ENCODE data around the gene CASP9.
"Not testable (repeated sequence)": the region's sequence is repeated elsewhere in the genome, so short reads cannot be mapped to it uniquely, and the experiment has no call there.

The CASP9 gene

GRCh38 chr1:15493869-15494390, 30.1 kb downstream of the CASP9 start:
- DNase-seq: no peak

- no peak for DNase-seq
Measured at GRCh38 chr1:15492596-15492995, 31.4 kb downstream of the CASP9 start.

- not testable (repeated sequence) for DNase-seq
Measured at GRCh38 chr1:15491010-15491409, 33.0 kb downstream of the CASP9 start.

- peak; percentile 27 to 56 for DNase-seq
Measured at GRCh38 chr1:15489052-15489736, 34.8 kb downstream of the CASP9 start.

- DNase-seq: no peak
Measured at GRCh38 chr1:15488371-15488770, 35.6 kb downstream of the CASP9 start.

GRCh38 chr1:15486844-15487610, 37.0 kb downstream of the CASP9 start:
- not testable (repeated sequence) for DNase-seq

- no peak for DNase-seq
Measured at GRCh38 chr1:15485636-15486035, 38.4 kb downstream of the CASP9 start.

GRCh38 chr1:15484443-15484842, 39.6 kb downstream of the CASP9 start:
- not testable (repeated sequence) for DNase-seq

GRCh38 chr1:15483971-15484370, 40.0 kb downstream of the CASP9 start:
- DNase-seq: no peak

GRCh38 chr1:15482983-15483543, 41.0 kb downstream of the CASP9 start:
- DNase-seq: not testable (repeated sequence)

GRCh38 chr1:15482455-15482854, 41.6 kb downstream of the CASP9 start:
- not testable (repeated sequence) for DNase-seq

- DNase-seq: no peak
Measured at GRCh38 chr1:15479654-15480347, 44.2 kb downstream of the CASP9 start.

- DNase-seq: no peak
Measured at GRCh38 chr1:15477646-15478212, 46.3 kb downstream of the CASP9 start.

GRCh38 chr1:15476927-15477326, 47.1 kb downstream of the CASP9 start:
- DNase-seq: no peak

- DNase-seq: no peak
Measured at GRCh38 chr1:15475752-15476314, 48.2 kb downstream of the CASP9 start, which contains the start of gene CELA2B. TSS of gene CELA2B (plus strand) at chr1:15476104. CDS start at chr1:15476126, 22 bp downstream.

- no peak for DNase-seq
Measured at GRCh38 chr1:15472587-15472986, 51.4 kb downstream of the CASP9 start.

- DNase-seq: not testable (repeated sequence)
Measured at GRCh38 chr1:15471723-15472122, 52.3 kb downstream of the CASP9 start.

- not testable (repeated sequence) for DNase-seq
Measured at GRCh38 chr1:15471067-15471466, 52.9 kb downstream of the CASP9 start.

- not testable (repeated sequence) for DNase-seq
Measured at GRCh38 chr1:15469821-15470448, 54.1 kb downstream of the CASP9 start.

- no peak for DNase-seq
Measured at GRCh38 chr1:15469361-15469760, 54.7 kb downstream of the CASP9 start.

GRCh38 chr1:15468145-15468544, 55.9 kb downstream of the CASP9 start:
- DNase-seq: no peak
